HFF-Myc (cell line): ENCODE results near the gene CHMP2A.

Experiments
- DNase-seq: peaks from one replicate; pipeline ENCODE4 v3.0.0-alpha.2; 2011; ENCODE audit warnings: low read depth; ENCODE audit errors: extremely low read depth
- H3K4me3 ChIP-seq: replicated peaks from 2 replicates; pipeline ENCODE4 v1.5.1; 2011; ENCODE audit warnings: low read depth, mild to moderate bottlenecking, control low read depth, low read length
- CTCF ChIP-seq: IDR thresholded peaks from 2 replicates; pipeline ENCODE4 v1.5.1; 2012; ENCODE audit warnings: mild to moderate bottlenecking, low read depth, low read length, control low read depth; ENCODE audit errors: missing control alignments

CHMP2A gene

GRCh38 chr19:58572818-58573657 lies 18.1 kb upstream of the CHMP2A start, which contains the start of gene MZF1:
Gene MZF1 (minus strand): TSS chr19:58573335. CDS start chr19:58571389, 1,946 bp downstream.
- peak within 1 kb of the TSS; percentile 66 for H3K4me3 ChIP-seq
- peak; percentile 100 for DNase-seq
- TF ChIP-seq CTCF: no peak

- no peak for DNase-seq
- TF ChIP-seq CTCF: no peak
- H3K4me3 ChIP-seq: peak overlapping the region; percentile 66
These were observed 17.3 kb upstream of the CHMP2A start for GRCh38 chr19:58572026-58572817.

- no peak for TF ChIP-seq CTCF
- no peak overlapping the region for H3K4me3 ChIP-seq
- DNase-seq: no peak
These were observed 16.7 kb upstream of the CHMP2A start for GRCh38 chr19:58571575-58571947.

GRCh38 chr19:58570770-58571574 lies 16.1 kb upstream of the CHMP2A start:
- no peak overlapping the region for H3K4me3 ChIP-seq
- no peak for DNase-seq
- no peak for TF ChIP-seq CTCF

GRCh38 chr19:58569943-58570670 lies 15.2 kb upstream of the CHMP2A start:
- H3K4me3 ChIP-seq: no peak overlapping the region
- TF ChIP-seq CTCF: no peak
- no peak for DNase-seq
